Lower leg skin (tissue), 3 donors: Measurements from ENCODE around the gene GABRG3.

Experiments used
- POLR2A ChIP-seq, 2 donors: fragments of 450-650 bp; IDR thresholded peaks; one replicate each; pipeline ENCODE4 v1.6.1; 2016 to 2017; ENCODE audit warnings: antibody characterized with exemption in 2 of 2, mild to moderate bottlenecking in 1 of 2, moderate library complexity in 1 of 2
- TF ChIP-seq, protein P1 (sequence below), 3 donors: fragments of 450-650 bp; IDR thresholded peaks; one replicate each; pipeline ENCODE4 v1.5.1; 2016; ENCODE audit warnings: antibody characterized with exemption in 3 of 3, mild to moderate bottlenecking in 3 of 3, moderate library complexity in 2 of 3

DNA sequence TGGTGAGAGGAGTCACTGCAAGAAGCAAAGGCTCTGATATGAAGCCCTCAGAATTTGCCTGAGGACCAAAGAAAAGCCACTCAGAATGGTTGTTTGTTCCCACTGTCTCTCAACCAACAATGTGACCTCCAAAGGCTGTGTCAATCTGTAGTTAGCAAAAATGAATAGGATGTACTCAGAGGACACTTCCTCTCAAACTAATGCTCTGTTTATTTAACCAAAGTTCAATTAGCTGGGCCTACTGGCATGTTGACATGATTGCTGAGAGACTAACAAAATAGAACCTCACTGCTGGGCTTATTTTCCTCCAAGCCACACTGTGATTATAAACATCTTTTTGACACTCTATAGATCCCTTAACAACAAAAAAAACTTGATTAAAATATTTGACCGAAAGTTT is 605.6 kb downstream of the GABRG3 start:
- TF ChIP-seq, protein P1, sequence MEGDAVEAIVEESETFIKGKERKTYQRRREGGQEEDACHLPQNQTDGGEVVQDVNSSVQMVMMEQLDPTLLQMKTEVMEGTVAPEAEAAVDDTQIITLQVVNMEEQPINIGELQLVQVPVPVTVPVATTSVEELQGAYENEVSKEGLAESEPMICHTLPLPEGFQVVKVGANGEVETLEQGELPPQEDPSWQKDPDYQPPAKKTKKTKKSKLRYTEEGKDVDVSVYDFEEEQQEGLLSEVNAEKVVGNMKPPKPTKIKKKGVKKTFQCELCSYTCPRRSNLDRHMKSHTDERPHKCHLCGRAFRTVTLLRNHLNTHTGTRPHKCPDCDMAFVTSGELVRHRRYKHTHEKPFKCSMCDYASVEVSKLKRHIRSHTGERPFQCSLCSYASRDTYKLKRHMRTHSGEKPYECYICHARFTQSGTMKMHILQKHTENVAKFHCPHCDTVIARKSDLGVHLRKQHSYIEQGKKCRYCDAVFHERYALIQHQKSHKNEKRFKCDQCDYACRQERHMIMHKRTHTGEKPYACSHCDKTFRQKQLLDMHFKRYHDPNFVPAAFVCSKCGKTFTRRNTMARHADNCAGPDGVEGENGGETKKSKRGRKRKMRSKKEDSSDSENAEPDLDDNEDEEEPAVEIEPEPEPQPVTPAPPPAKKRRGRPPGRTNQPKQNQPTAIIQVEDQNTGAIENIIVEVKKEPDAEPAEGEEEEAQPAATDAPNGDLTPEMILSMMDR (IDR thresholded peaks at IDR 0.05), result no peak
- TF ChIP-seq POLR2A (IDR thresholded peaks at IDR 0.05), result no peak
